Stimulated activated CD4-positive, alpha-beta T cell treated with anti-CD3 and anti-CD28 coated beads, Interleukin-4, amount 100 ng/mL, for 1 hour (primary cell): ENCODE measurements around the gene IGLL1.
"Not testable (repeated sequence)": the region's sequence is repeated elsewhere in the genome, so short reads cannot be mapped to it uniquely, and the experiment has no call there.

ENCODE experiments used
- DNase-seq: peaks from one replicate; pipeline ENCODE4 v3.0.0-alpha.2; 2020

Gene IGLL1

GRCh38 chr22:23591201-23591791, 11.2 kb upstream of the IGLL1 start:
- peak; percentile 63 for DNase-seq

- DNase-seq, result no peak
Observed at GRCh38 chr22:23583836-23584235, 3.7 kb upstream of the IGLL1 start.

GRCh38 chr22:23583153-23583552, 3.1 kb upstream of the IGLL1 start:
- no peak for DNase-seq

GRCh38 chr22:23581260-23581650, 1.2 kb upstream of the IGLL1 start:
- DNase-seq, result no peak

- no peak for DNase-seq
Observed at GRCh38 chr22:23580576-23581259, 628 bp upstream of the IGLL1 start.

- no peak for DNase-seq
Observed at GRCh38 chr22:23579280-23579679, 810 bp downstream of the IGLL1 start.

- no peak for DNase-seq
Observed at GRCh38 chr22:23578306-23578705, 1.8 kb downstream of the IGLL1 start.

GRCh38 chr22:23576681-23577080, 3.4 kb downstream of the IGLL1 start:
- DNase-seq, result no peak

- DNase-seq, result no peak
Observed at GRCh38 chr22:23575601-23576000, 4.5 kb downstream of the IGLL1 start.

GRCh38 chr22:23574877-23575276, 5.2 kb downstream of the IGLL1 start:
- DNase-seq, result no peak

- no peak for DNase-seq
Observed at GRCh38 chr22:23574371-23574811, 5.7 kb downstream of the IGLL1 start.

GRCh38 chr22:23573701-23574235, 6.3 kb downstream of the IGLL1 start:
- DNase-seq, result not testable (repeated sequence)

- not testable (repeated sequence) for DNase-seq
Observed at GRCh38 chr22:23573106-23573505, 7.0 kb downstream of the IGLL1 start.

- DNase-seq, result no peak
Observed at GRCh38 chr22:23571486-23571885, 8.6 kb downstream of the IGLL1 start.

GRCh38 chr22:23570681-23571080, 9.4 kb downstream of the IGLL1 start:
- DNase-seq, result no peak

- DNase-seq, result no peak
Observed at GRCh38 chr22:23569716-23570115, 10.4 kb downstream of the IGLL1 start.

GRCh38 chr22:23569291-23569690, 10.8 kb downstream of the IGLL1 start:
- DNase-seq, result no peak

GRCh38 chr22:23566705-23567475, 13.2 kb downstream of the IGLL1 start:
- DNase-seq, result no peak

- no peak for DNase-seq
Observed at GRCh38 chr22:23565915-23566704, 14.0 kb downstream of the IGLL1 start.

- no peak for DNase-seq
Observed at GRCh38 chr22:23565305-23565914, 14.7 kb downstream of the IGLL1 start.

- DNase-seq, result no peak
Observed at GRCh38 chr22:23564276-23564675, 15.8 kb downstream of the IGLL1 start.

GRCh38 chr22:23563111-23563510, 17.0 kb downstream of the IGLL1 start:
- DNase-seq, result no peak
